GM13977 (cell line): ENCODE measurements around the gene MKS1.

Experiments
- DNase-seq: peaks from one replicate; pipeline ENCODE4 v3.0.0; 2012; ENCODE audit warnings: low spot score
- in situ Hi-C: fragments of 300-500 bp; cut with MboI; formaldehyde crosslinking; loops from one replicate; pipeline ENCODE4 v1.12.0; 2022; ENCODE audit warnings: low sequenced_read_pairs, low pct_unique_long_range_greater_than_20kb, mixed read lengths, inconsistent platforms; ENCODE audit not compliant: unreplicated experiment
- TF ChIP-seq, protein P1 (sequence below): IDR thresholded peaks from 2 replicates; pipeline ENCODE4 v1.5.1; 2012; ENCODE audit warnings: mild to moderate bottlenecking, control low read depth; ENCODE audit not compliant: insufficient read depth; ENCODE audit errors: extremely low read depth, missing control alignments

Gene MKS1

DNA sequence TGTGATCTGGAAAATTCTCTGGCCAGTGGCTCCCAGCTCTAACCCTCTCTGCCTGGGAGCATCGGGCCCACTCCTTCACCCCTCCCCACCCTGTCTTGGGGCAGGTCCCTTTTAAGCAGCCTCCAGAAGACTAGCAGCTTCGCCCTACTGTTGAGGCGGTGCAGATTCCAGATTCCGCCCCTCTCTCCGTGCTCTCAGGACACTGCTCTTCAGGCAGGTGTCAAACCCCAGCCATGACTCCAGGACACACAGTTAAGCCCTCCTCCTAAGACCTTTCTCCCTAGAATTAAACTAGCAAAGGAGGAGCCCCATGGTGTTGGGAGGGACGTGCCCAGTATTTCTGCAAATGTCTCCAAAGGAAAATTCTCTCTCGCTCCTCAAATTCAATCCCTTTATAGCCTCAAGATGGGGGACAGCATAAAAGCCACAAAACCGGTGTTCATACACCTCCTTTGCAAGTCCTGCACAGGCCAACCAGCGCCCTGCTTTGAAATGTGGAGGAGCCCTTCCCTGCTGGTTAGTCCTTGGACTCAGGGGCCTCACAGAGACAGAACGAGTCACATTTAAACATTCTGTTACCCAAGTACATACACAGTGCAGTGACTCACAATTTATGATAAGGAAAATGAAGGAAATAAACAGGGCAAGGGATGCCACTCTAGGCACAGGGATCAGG lies 26.5 kb upstream of the MKS1 start:
- DNase-seq, result no peak
- TF ChIP-seq, protein P1, sequence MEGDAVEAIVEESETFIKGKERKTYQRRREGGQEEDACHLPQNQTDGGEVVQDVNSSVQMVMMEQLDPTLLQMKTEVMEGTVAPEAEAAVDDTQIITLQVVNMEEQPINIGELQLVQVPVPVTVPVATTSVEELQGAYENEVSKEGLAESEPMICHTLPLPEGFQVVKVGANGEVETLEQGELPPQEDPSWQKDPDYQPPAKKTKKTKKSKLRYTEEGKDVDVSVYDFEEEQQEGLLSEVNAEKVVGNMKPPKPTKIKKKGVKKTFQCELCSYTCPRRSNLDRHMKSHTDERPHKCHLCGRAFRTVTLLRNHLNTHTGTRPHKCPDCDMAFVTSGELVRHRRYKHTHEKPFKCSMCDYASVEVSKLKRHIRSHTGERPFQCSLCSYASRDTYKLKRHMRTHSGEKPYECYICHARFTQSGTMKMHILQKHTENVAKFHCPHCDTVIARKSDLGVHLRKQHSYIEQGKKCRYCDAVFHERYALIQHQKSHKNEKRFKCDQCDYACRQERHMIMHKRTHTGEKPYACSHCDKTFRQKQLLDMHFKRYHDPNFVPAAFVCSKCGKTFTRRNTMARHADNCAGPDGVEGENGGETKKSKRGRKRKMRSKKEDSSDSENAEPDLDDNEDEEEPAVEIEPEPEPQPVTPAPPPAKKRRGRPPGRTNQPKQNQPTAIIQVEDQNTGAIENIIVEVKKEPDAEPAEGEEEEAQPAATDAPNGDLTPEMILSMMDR, result no peak
- in situ Hi-C loops, result no loop called here

DNA sequence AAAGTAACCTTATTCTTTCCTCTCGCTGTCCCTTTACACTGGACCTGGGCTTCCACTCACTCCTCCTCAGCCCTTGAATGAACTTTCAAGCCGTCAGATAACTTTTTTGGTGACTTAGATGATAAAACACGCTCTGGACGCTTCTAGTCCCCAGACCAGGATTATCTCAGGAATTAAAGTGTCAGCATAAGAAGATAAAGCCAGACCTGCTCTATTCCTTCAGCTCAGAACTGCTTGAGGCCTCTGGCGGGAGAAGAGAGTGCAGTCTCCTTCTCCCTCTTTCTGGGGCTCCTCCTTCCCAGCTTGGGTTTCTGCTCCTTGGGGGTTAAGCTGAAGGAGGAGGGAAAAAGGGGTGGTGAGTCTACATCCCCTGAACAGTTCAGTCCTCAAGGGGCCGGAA lies 25.9 kb upstream of the MKS1 start:
- TF ChIP-seq, protein P1, result no peak
- in situ Hi-C loops, result no loop called here
- DNase-seq, result no peak

DNA sequence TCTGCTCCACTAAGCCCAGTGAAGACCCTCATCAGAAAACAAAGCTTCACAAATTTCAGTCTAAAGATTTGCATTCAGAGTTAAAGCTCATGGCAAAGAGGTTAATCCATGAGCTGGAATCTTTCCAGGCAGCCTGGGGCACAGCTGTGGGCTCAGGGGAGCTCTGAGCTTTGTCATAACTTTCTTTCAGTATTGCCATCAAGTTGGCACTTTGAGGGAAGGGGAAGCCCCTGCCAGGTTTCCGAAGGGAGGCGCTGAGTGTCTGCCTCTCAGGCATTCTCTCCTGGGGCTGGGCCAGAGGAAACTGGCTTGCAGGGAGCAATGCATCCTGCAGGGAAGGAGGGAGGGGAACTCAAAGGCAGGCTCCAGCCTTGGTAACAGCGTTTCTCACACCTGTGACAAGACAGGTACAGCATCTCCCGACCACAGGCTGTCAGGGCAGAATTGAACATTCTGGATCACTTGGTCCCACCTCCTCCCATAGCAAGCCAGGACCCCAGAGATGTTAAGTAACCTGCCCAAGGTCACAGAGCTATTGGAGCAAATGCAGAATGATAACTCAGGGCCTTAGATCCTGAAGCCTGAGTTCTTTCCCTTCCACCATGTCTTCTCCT lies 23.2 kb upstream of the MKS1 start:
- in situ Hi-C loops, result no loop called here
- no peak for DNase-seq
- TF ChIP-seq, protein P1, result no peak

DNA sequence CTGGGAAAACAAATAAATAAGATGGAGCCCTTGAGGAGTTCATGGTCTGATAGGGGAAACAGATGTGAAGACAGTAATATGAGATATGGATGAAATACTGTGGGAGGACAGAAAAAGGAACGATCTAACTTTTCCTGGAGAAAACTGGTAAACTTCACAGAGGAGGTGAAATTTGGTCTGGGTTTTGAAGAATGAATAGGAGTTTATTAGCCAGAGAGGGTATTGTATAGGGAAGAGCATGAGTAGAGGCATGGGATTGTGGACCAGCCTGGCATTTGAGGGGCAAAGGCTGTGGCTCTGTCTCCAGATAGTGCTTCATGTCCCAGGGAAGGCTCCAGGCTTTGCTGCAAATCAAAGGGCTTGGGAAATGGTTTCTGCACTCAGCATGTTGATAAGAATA lies 20.9 kb upstream of the MKS1 start:
- in situ Hi-C loops, result no loop called here
- TF ChIP-seq, protein P1, result no peak
- no peak for DNase-seq

DNA sequence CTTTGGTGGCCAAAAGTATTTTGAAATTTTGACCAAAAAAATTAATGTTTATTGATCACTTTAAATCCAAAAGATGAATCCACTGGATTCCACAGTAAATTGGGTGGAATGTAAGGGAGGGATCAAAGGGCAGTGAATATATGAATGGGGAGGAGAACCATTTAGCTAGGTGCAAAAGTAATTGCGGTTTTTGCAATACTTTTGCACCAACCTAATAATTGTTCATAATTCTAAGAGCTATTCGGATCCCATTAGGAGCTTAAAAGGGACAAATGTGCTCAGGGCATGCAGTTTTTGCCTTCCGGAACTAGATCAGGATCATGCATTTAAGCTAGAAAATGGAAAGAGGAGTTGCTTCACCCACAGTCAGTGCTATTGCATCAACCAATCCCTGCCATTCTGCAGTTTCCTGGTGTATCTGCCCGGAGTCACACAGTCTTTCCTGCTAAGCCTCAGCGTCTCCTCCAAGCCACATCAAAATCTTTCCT lies 19.1 kb upstream of the MKS1 start, which contains the start of gene LPO:
TSS of gene LPO (plus strand) at position 438 of the 488 bp plus-strand sequence. CDS start 4,396 bp downstream, outside the sequence.
- DNase-seq, result no peak
- TF ChIP-seq, protein P1, result no peak
- in situ Hi-C loops, result no loop called here

DNA sequence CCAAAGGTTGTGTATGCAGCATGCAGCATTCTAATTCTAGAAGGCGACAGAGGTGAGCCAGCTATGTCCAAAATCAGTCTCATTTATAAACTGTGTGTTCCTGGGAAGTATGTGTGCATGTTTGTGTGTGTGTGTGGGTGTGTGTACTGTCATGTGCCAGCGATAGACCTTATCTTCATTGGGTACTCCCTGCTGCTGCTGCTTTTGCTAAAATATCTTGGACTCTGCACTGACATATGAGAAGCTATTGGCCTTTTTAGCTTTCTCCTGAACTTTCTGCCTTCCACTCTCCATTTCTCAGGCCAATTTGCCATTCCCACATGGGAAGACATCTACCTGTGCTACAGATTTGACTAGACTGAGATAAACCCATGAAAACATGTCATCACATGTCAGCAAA lies 17.3 kb upstream of the MKS1 start:
- TF ChIP-seq, protein P1, result no peak
- in situ Hi-C loops, result no loop called here
- DNase-seq, result no peak
